Upper lobe of left lung (tissue), 4 donors: ENCODE measurements around the gene CRABP1.

Experiments used
- CTCF ChIP-seq, 6 experiments: fragments of 450-650 bp in 4 of 6; fragments of 200-600 bp in 2 of 6; sonication (generic) in 2 of 6; IDR thresholded peaks; one replicate each; pipeline ENCODE4 v1.5.1; 2016 to 2019; ENCODE audit warnings: antibody characterized with exemption in 6 of 6
- POLR2A ChIP-seq, 4 donors: fragments of 450-650 bp; IDR thresholded peaks; one replicate each; pipeline ENCODE4 v1.5.1; 2016 to 2017; ENCODE audit warnings: antibody characterized with exemption in 4 of 4, mild to moderate bottlenecking in 2 of 4
- POLR2AphosphoS5 ChIP-seq, 2 donors: sonication (generic); formaldehyde crosslinking; IDR thresholded peaks; one replicate each; pipeline ENCODE4 v1.5.1; 2017; ENCODE audit warnings: antibody characterized with exemption in 2 of 2

- no peak for TF ChIP-seq CTCF (IDR thresholded peaks at IDR 0.05)
- TF ChIP-seq POLR2A (IDR thresholded peaks at IDR 0.05) = no peak
- TF ChIP-seq POLR2AphosphoS5 (IDR thresholded peaks at IDR 0.05) = no peak
Observed at GRCh38 chr15:78335985-78336384, 4.2 kb upstream of the CRABP1 start.
